ENCODE results near the gene PYY. TPM values are rescaled to one million over a fixed set of nuclear protein-coding genes. Genes with fewer than 3 reads are reported as not detected.

PYY gene
- total RNA-seq, 2 experiments from 2014 or later, result 0.29 TPM; not detected in 1

DNA sequence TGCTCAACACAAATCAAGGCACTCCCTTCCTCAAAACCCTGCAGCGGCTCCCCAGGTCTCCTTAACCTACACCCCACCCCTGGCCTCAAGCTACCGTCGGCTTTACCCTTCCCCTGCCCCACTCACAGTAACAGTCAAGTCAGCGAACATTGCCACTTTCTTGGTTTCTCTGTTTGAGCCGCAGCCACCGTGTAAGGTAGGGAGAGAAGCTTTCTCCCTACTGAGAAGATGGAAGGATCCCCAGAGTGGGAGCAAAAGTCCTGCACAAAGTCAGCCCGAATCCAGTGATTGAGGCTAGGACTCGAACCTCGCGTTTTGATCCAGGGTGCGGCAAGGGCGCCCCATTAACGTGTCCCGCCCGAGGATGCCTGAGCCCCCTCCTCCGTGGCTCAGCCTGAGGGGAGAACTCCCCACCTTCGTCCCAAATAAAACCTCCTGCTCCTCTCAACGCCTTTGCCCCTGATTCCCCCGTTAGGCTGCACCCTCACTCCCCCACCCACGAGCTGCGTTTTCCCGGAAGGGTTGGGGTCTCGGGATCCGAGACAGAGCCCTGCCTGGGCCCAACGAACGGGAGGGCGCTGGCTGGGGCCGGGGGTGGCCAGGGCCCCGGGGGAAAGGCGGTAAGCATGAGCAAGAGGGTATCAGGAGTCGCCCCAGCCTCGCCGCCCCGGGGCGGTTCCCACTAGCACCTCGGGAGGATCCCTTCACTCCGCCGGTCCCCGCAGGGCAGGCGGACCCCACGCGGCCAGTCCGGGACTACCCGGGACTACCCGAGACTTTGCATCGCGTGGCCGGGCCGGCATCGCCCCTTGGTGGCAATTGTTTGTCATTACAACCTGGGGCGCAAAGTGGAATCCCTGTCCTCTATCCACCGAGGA lies 40.8 kb upstream of the PYY start:
- peak; percentile 95 for ATAC-seq
- Mint-ChIP-seq H3K36me3 (ENCODE audit: low read depth) (no peaks in the 10 kb centered on the region), H3K27me3 (peaks cover 14% of the 10 kb centered on the region), H3K4me3 (no peak overlapping the region), H3K9me3 (no peaks in the 10 kb centered on the region), H3K4me1 (ENCODE audit: low read depth) (no peaks in the 10 kb centered on the region), H3K27ac (no peak overlapping the region)
- DNase-seq, result peak; percentile 75
- intact Hi-C loops (cut with micrococcal nuclease), result loop anchor here (2.0 kb wide), 1 partner anchor 50 kb away; no protein-coding TSS in a partner anchor
- ChIA-PET CTCF (interaction anchor here (0.8 to 6.2 kb wide), 16 partner anchors 8 to 115 kb away, joined by 3 to 62 read pairs (median 4); partner anchors contain the start of gene PPY), POLR2A (interaction anchor here (0.7 to 1.2 kb wide), 3 partner anchors 12 to 113 kb away, joined by 3 read pairs; partner anchors contain the start of gene TMEM101)
- TF ChIP-seq, protein P1, sequence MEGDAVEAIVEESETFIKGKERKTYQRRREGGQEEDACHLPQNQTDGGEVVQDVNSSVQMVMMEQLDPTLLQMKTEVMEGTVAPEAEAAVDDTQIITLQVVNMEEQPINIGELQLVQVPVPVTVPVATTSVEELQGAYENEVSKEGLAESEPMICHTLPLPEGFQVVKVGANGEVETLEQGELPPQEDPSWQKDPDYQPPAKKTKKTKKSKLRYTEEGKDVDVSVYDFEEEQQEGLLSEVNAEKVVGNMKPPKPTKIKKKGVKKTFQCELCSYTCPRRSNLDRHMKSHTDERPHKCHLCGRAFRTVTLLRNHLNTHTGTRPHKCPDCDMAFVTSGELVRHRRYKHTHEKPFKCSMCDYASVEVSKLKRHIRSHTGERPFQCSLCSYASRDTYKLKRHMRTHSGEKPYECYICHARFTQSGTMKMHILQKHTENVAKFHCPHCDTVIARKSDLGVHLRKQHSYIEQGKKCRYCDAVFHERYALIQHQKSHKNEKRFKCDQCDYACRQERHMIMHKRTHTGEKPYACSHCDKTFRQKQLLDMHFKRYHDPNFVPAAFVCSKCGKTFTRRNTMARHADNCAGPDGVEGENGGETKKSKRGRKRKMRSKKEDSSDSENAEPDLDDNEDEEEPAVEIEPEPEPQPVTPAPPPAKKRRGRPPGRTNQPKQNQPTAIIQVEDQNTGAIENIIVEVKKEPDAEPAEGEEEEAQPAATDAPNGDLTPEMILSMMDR (IDR thresholded peaks at IDR 0.05), result peak; percentile 95

DNA sequence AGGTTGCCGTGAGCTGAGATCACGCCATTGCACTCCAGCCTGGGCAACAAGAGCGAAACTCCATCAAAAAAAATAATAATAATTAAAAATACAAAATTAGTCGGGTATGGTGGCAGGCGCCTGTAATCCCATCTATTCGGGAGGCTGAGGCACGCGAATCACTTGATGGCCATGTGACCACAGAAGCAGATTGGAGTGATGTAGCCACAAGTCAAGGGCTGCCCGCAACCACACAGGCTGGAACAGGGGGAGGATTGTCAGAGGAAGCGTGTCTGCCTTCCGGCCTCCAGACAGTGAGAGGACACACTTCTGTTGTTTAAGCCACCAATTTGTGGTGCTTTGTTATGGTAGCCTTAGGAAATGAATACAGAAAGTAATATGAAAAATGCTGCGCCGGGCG lies 38.9 kb upstream of the PYY start:
- Mint-ChIP-seq H3K27me3 (peaks cover 16% of the 10 kb centered on the region), H3K9me3 (no peaks in the 10 kb centered on the region), H3K27ac (no peak overlapping the region), H3K4me3 (no peak overlapping the region), H3K4me1 (ENCODE audit: low read depth) (no peaks in the 10 kb centered on the region), H3K36me3 (ENCODE audit: low read depth) (no peaks in the 10 kb centered on the region)
- intact Hi-C loops (cut with micrococcal nuclease), result no loop called here
- POLR2A ChIA-PET, result interaction anchor here (0.9 kb wide), 1 partner anchor 38 kb away, joined by 3 read pairs; no protein-coding TSS in a partner anchor
- TF ChIP-seq, protein P1 (IDR thresholded peaks at IDR 0.05), result no peak
- DNase-seq (no peak), ATAC-seq (no peak)
- CTCF ChIA-PET, result interaction anchor here (5.4 kb wide), 1 partner anchor 113 kb away, joined by 40 read pairs; no protein-coding TSS in a partner anchor

DNA sequence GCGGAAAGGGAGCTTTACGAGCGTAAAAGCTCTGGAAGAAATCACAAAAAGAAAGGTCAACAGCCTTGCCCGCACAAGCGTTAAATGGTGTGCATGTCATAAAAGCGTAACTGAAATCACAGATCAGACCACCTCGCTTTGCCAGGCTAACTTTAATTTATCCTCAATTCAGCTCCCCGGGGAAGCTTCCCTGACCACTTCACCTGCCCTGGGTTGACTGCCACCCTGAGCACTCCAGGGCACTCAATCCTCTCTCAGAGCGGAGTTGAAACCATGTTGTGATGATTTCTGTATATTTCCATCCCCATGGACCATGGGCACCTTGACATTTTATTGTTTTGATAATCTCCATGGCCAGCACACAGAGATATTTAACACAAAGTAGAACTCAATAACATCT lies 34.6 kb upstream of the PYY start:
- ATAC-seq, result no peak
- TF ChIP-seq, protein P1 (IDR thresholded peaks at IDR 0.05), result no peak

DNA sequence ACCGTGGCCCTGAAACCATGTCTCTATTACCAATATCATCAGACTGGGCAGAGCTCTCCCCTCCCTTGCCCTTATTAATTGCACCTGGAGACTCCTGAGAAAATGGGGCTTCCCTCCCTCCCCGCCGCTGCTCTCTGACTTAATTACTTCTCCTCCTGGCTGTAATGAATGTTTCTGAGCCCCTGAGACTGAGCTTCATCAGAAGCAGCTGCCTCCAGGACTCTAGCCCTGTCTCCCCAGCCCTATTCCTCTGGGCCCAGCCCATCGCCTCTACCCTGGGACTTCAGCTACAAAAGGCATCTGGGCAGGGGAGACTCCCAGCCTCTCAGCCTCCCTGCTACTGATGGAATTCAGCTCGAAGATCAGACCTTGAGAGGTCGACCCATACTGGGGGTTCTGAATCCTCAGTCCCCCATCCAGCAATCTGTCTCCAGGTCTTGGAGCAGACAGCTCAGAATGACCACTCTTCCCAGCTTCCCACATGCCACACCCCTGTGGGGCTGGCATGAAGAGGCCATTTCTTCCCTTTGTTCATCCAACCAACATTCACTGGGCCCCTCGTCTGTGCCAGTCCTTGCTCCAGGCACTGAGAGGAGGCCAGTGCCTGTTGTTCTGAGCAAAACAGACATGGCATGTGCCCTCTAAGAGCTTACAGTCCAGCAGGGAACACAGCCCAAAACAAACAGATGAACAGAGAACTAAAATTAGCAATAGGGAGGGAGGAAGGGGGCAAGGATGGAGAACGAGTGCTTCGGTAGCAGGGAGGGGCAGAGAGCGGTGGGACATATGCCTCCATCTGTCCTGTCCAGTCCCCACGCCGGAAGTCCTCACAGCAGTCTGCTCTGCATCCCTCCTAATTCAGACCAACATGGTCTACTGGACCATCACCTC lies 33.6 kb upstream of the PYY start:
- peaks cover 26% of the 10 kb centered on the region for H3K27me3 Mint-ChIP-seq
- POLR2A ChIA-PET, result no interaction called here
- H3K4me3 Mint-ChIP-seq, result no peak overlapping the region
- H3K9me3 Mint-ChIP-seq, result no peaks in the 10 kb centered on the region
- no peaks in the 10 kb centered on the region for H3K4me1 Mint-ChIP-seq (ENCODE audit: low read depth)
- DNase-seq (no peak), ATAC-seq (no peak)
- TF ChIP-seq, protein P1 (IDR thresholded peaks at IDR 0.05), result no peak
- intact Hi-C loops (cut with micrococcal nuclease), result no loop called here
- H3K36me3 Mint-ChIP-seq (ENCODE audit: low read depth), result no peaks in the 10 kb centered on the region
- CTCF ChIA-PET, result interaction anchor here (1.8 kb wide), 1 partner anchor 44 kb away, joined by 11 read pairs; no protein-coding TSS in a partner anchor
- H3K27ac Mint-ChIP-seq, result no peak overlapping the region

More for the DNA sequence above, 34.6 kb upstream of the PYY start:
- ChIA-PET CTCF (no interaction called here), POLR2A (no interaction called here)
- Mint-ChIP-seq H3K36me3 (ENCODE audit: low read depth) (no peaks in the 10 kb centered on the region), H3K4me1 (ENCODE audit: low read depth) (no peaks in the 10 kb centered on the region), H3K27me3 (peaks cover 19% of the 10 kb centered on the region), H3K27ac (no peak overlapping the region), H3K9me3 (no peaks in the 10 kb centered on the region), H3K4me3 (no peak overlapping the region)
- no peak for DNase-seq
- intact Hi-C loops (cut with micrococcal nuclease), result no loop called here

All from activated CD8-positive, alpha-beta T cell treated with anti-CD3 and anti-CD28 coated beads for 36 hours (primary cell).